ENCODE results near the gene PCDH20.
A peak's percentile ranks its signal among the peaks of the same experiment; 100 is the strongest.

Gene PCDH20, protein sequence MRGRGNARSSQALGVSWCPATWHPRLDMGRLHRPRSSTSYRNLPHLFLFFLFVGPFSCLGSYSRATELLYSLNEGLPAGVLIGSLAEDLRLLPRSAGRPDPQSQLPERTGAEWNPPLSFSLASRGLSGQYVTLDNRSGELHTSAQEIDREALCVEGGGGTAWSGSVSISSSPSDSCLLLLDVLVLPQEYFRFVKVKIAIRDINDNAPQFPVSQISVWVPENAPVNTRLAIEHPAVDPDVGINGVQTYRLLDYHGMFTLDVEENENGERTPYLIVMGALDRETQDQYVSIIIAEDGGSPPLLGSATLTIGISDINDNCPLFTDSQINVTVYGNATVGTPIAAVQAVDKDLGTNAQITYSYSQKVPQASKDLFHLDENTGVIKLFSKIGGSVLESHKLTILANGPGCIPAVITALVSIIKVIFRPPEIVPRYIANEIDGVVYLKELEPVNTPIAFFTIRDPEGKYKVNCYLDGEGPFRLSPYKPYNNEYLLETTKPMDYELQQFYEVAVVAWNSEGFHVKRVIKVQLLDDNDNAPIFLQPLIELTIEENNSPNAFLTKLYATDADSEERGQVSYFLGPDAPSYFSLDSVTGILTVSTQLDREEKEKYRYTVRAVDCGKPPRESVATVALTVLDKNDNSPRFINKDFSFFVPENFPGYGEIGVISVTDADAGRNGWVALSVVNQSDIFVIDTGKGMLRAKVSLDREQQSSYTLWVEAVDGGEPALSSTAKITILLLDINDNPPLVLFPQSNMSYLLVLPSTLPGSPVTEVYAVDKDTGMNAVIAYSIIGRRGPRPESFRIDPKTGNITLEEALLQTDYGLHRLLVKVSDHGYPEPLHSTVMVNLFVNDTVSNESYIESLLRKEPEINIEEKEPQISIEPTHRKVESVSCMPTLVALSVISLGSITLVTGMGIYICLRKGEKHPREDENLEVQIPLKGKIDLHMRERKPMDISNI

DNA sequence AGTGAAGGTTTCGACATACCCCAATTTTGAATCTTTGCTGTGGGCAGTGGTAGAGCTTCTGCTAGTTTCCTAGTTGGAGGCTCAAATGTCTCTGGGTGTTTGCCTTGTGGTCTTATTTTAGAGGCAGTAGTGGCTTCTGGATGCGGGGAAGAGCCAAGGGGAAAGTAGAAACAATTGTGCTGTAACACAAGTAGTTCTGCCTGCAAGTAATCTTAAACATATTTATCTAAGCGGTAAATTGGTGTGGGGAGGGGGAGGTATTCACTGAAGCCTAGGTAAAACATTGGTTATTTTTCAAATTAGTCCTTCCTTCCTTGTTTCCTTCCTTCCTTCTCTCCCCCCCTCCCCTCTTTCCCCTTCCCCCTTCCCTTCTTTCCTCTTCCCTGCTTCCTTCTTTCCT is at the start of gene PCDH20:
TSS of gene PCDH20 (minus strand) at position 101 of the 400 bp plus-strand sequence. CDS start 691 bp downstream, outside the sequence.
- Histone ChIP-seq H3K4me3 (ENCODE audit: low read depth, low read length) (peak within 1 kb of the TSS; percentile 89), H3K9ac (ENCODE audit: low read depth, low read length) (peak within 1 kb of the TSS; percentile 17), H3K27me3 (ENCODE audit: control insufficient read depth, insufficient read depth, low read length) (peaks cover 46% of the 10 kb centered on the region)

DNA sequence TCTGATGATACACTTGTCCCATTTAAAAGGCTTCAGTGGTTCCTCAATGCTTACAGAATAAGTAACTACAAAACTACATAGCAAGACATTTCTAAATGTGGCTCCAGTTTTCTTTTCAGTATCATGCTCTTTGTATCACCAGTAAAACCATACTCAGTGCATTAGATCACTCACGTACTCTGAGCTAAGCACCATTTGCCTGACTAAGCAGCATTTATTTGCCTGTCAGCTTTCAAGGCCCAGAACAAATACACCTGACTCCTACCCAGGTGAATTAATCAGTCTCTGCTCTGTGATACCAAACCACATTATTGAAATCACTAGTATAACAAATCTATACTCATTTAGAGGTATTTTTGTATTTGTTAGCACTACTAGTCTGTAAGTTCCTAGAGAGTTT is 47.4 kb upstream of the PCDH20 start:
- Histone ChIP-seq H3K4me3 (ENCODE audit: low read depth, low read length) (no peak overlapping the region), H3K4me1 (ENCODE audit: control insufficient read depth, insufficient read depth, low read length) (no peaks in the 10 kb centered on the region), H3K9me3 (ENCODE audit: control insufficient read depth, insufficient read depth, low read length) (no peaks in the 10 kb centered on the region), H3K27me3 (ENCODE audit: control insufficient read depth, insufficient read depth, low read length) (no peaks in the 10 kb centered on the region), H3K36me3 (ENCODE audit: control insufficient read depth, insufficient read depth, low read length) (no peaks in the 10 kb centered on the region), H3K9ac (ENCODE audit: low read depth, low read length) (no peak overlapping the region)

More for the DNA sequence above, at the start of gene PCDH20:
- Histone ChIP-seq H3K4me1 (ENCODE audit: control insufficient read depth, insufficient read depth, low read length) (no peaks in the 10 kb centered on the region), H3K36me3 (ENCODE audit: control insufficient read depth, insufficient read depth, low read length) (no peaks in the 10 kb centered on the region), H3K9me3 (ENCODE audit: control insufficient read depth, insufficient read depth, low read length) (no peaks in the 10 kb centered on the region)

DNA sequence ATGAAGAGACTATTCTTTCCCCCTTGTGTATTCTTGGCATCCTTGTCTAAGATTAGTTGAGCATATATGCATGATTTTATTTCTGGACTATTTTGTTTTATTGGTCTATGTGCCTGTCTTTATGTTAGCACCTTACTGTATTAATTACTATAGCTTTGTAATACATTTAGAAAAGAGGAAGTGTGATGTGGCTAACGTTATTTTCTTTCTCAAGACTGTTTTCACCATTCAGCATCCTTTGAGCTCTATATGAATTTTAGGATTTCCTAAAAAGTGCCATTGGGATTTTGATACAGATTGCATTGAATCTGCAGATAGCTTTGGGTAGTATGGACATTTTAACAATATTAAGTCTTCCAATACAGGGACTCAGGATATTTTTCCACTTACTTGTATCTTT is 37.5 kb upstream of the PCDH20 start:
- H3K27me3 ChIP-seq (ENCODE audit: control insufficient read depth, insufficient read depth, low read length): no peaks in the 10 kb centered on the region
- no peaks in the 10 kb centered on the region for H3K4me1 ChIP-seq (ENCODE audit: control insufficient read depth, insufficient read depth, low read length)
- H3K36me3 ChIP-seq (ENCODE audit: control insufficient read depth, insufficient read depth, low read length): no peaks in the 10 kb centered on the region
- no peak overlapping the region for H3K9ac ChIP-seq (ENCODE audit: low read depth, low read length)
- H3K9me3 ChIP-seq (ENCODE audit: control insufficient read depth, insufficient read depth, low read length): no peaks in the 10 kb centered on the region
- no peak overlapping the region for H3K4me3 ChIP-seq (ENCODE audit: low read depth, low read length)

DNA sequence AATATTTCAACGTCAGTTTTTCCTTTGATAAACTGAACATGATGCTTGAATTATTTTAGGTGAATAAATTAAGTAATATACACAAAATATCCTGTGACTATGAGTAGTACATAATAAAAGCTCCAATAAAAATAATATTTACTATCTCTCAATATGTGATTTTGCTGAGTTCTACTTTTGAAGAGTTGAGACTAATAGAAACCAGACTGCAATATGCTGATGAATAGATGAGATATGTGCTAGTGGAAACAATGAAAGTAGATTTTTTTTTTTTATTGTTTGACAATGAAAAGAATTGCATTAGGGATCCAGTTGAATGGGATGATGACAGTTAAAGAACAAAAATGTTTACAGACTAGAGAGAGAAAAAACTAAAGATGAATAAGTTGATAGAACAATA is 16.4 kb upstream of the PCDH20 start:
- H3K36me3 ChIP-seq (ENCODE audit: control insufficient read depth, insufficient read depth, low read length): no peaks in the 10 kb centered on the region
- H3K9me3 ChIP-seq (ENCODE audit: control insufficient read depth, insufficient read depth, low read length): no peaks in the 10 kb centered on the region
- no peak overlapping the region for H3K9ac ChIP-seq (ENCODE audit: low read depth, low read length)
- H3K4me1 ChIP-seq (ENCODE audit: control insufficient read depth, insufficient read depth, low read length): no peaks in the 10 kb centered on the region
- no peaks in the 10 kb centered on the region for H3K27me3 ChIP-seq (ENCODE audit: control insufficient read depth, insufficient read depth, low read length)
- no peak overlapping the region for H3K4me3 ChIP-seq (ENCODE audit: low read depth, low read length)

DNA sequence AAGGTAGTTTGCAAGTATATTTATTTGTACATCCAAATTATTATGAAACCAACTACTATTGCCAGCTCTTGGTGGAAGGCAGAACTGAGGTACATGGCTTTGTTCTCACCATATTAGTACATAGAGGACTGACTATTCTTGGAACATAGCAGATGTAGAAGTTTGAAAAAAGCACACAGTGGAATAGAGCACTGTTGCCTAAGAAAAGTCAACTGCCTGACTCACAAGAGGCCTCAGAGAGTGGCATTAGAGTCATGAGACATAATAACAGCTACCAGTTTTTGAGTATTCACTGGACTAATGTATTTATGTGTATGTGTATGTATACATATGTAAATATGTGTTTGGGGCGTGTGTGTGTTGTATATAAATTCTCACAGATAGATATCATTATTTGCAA is 8.3 kb upstream of the PCDH20 start:
- H3K4me1 ChIP-seq (ENCODE audit: control insufficient read depth, insufficient read depth, low read length): no peaks in the 10 kb centered on the region

DNA sequence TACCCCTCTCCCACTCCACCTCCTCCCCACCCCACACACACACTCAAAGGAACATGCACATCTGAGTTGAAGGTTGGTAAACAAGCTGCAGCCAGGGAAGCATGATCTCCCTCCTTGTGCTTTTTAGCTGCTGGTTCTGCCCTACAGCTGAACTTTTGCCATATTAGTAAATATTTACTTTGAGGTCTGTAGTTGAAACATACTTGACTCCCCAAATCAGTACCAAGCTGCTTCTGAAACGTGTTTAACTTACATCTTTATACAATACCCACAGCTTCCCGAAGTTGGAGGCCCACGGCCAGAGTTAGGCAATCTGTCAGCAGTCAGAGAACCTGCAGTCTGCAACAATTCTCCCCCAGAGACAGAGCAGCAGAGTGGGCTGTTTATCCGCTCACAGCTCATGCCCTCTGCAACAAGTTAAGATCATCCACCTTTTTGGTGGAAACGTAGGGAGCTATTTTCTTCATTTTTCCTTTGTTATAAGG is 1.5 kb upstream of the PCDH20 start:
- H3K36me3 ChIP-seq (ENCODE audit: control insufficient read depth, insufficient read depth, low read length): no peaks in the 10 kb centered on the region
- no peaks in the 10 kb centered on the region for H3K9me3 ChIP-seq (ENCODE audit: control insufficient read depth, insufficient read depth, low read length)
- H3K9ac ChIP-seq (ENCODE audit: low read depth, low read length): no peak overlapping the region
- H3K27me3 ChIP-seq (ENCODE audit: control insufficient read depth, insufficient read depth, low read length): peaks cover 37% of the 10 kb centered on the region
- no peaks in the 10 kb centered on the region for H3K4me1 ChIP-seq (ENCODE audit: control insufficient read depth, insufficient read depth, low read length)
- no peak overlapping the region for H3K4me3 ChIP-seq (ENCODE audit: low read depth, low read length)

More for the DNA sequence above, 8.3 kb upstream of the PCDH20 start:
- Histone ChIP-seq H3K9ac (ENCODE audit: low read depth, low read length) (no peak overlapping the region), H3K9me3 (ENCODE audit: control insufficient read depth, insufficient read depth, low read length) (no peaks in the 10 kb centered on the region), H3K36me3 (ENCODE audit: control insufficient read depth, insufficient read depth, low read length) (no peaks in the 10 kb centered on the region), H3K27me3 (ENCODE audit: control insufficient read depth, insufficient read depth, low read length) (no peaks in the 10 kb centered on the region), H3K4me3 (ENCODE audit: low read depth, low read length) (no peak overlapping the region)

DNA sequence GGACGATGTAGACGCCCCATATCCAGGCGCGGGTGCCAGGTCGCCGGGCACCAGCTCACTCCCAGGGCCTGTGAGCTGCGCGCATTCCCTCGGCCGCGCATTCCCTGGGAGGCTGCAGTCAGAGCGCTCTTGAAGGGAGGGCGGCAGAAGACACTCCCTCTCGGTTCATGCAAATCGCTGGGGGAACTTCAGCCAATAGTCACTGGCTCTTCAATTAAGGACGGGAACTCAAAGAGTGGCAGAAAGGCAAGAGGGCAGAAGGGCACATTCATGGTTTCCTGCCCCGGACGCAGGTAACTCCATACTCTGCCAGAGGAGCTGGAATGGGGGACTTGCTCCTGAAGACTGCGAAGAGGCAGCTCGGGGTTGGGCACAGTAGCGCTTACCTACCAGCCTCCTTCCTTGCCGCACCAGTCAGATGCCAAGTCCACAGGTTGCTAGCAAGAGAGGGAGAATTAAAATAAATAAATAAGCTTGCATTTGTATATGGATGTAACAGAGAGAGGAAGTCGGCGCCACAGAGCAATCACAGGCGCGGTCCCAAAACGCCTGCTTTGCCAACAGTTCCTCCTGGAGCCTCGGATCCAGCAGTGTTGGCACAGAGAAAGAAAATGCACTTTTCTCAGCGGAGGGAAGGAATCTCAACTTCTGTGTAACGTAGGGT is 459 bp downstream of the PCDH20 start:
- no peaks in the 10 kb centered on the region for H3K4me1 ChIP-seq (ENCODE audit: control insufficient read depth, insufficient read depth, low read length)
- peak overlapping the region; percentile 89 for H3K4me3 ChIP-seq (ENCODE audit: low read depth, low read length)
- no peaks in the 10 kb centered on the region for H3K36me3 ChIP-seq (ENCODE audit: control insufficient read depth, insufficient read depth, low read length)
- no peaks in the 10 kb centered on the region for H3K9me3 ChIP-seq (ENCODE audit: control insufficient read depth, insufficient read depth, low read length)
- H3K9ac ChIP-seq (ENCODE audit: low read depth, low read length): peak overlapping the region; percentile 17
- peaks cover 46% of the 10 kb centered on the region for H3K27me3 ChIP-seq (ENCODE audit: control insufficient read depth, insufficient read depth, low read length)

DNA sequence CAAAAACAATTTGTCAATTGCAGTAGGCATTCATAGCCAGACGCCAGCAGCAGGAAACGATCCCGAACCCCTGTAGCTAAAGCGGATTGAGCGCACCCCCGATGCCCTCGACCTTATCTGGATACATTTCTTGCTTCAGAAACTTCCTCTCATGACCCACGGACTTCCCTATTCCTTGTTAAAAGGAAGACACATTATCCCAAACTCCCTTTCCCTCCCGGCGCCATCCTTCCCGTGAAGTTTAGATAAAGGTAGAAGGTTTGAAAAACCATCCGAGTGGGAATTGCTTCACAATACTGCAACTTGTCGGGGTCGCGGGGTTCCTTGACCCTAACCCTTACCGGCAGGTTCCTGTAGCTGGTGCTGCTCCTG is 977 bp downstream of the PCDH20 start:
- no peaks in the 10 kb centered on the region for H3K36me3 ChIP-seq (ENCODE audit: control insufficient read depth, insufficient read depth, low read length)
- no peaks in the 10 kb centered on the region for H3K4me1 ChIP-seq (ENCODE audit: control insufficient read depth, insufficient read depth, low read length)
- H3K4me3 ChIP-seq (ENCODE audit: low read depth, low read length): peak overlapping the region; percentile 89
- H3K27me3 ChIP-seq (ENCODE audit: control insufficient read depth, insufficient read depth, low read length): peaks cover 46% of the 10 kb centered on the region
- no peaks in the 10 kb centered on the region for H3K9me3 ChIP-seq (ENCODE audit: control insufficient read depth, insufficient read depth, low read length)
- H3K9ac ChIP-seq (ENCODE audit: low read depth, low read length): peak overlapping the region; percentile 17

DNA sequence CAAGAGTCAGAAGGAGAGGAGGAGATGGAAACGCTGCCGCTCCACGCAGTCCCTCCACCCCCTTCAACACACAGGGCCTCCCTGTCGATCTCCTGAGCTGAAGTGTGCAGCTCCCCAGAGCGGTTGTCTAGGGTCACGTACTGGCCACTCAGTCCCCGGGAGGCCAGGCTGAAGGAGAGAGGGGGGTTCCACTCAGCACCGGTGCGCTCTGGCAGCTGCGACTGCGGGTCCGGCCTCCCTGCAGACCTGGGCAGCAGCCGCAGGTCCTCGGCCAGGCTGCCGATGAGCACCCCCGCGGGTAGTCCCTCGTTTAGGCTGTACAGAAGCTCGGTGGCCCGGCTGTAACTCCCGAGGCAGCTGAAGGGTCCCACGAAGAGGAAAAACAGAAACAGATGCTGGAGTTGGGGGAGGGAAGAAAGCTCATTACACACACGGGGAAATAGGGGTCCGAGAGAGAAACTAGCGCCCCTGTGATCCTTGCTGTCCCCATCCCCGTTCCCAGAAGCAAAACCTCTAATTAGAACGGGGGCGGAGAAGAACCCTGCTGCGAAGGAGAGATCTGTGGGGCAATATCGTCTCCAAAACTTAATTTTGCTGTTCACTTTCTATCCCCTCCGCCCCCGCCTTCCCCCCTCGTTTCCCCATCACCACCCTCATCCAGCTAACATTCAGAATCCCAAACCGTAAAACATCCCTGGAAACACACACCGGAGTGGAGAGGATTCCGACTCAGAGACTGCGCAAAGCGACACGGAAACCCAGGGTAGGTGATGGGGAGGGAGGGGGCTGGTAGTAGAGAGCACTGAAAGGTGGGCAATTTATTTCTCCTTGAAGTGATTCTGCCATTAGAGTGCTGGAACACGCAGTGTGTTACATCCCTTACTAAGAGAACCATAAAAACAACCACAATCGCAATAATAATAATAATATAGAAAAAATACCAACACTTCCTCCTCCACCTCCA is 1.8 kb downstream of the PCDH20 start:
- Histone ChIP-seq H3K9me3 (ENCODE audit: control insufficient read depth, insufficient read depth, low read length) (no peaks in the 10 kb centered on the region), H3K36me3 (ENCODE audit: control insufficient read depth, insufficient read depth, low read length) (no peaks in the 10 kb centered on the region), H3K4me1 (ENCODE audit: control insufficient read depth, insufficient read depth, low read length) (no peaks in the 10 kb centered on the region), H3K4me3 (ENCODE audit: low read depth, low read length) (peak overlapping the region; percentile 89), H3K9ac (ENCODE audit: low read depth, low read length) (no peak overlapping the region), H3K27me3 (ENCODE audit: control insufficient read depth, insufficient read depth, low read length) (peaks cover 46% of the 10 kb centered on the region)

DNA sequence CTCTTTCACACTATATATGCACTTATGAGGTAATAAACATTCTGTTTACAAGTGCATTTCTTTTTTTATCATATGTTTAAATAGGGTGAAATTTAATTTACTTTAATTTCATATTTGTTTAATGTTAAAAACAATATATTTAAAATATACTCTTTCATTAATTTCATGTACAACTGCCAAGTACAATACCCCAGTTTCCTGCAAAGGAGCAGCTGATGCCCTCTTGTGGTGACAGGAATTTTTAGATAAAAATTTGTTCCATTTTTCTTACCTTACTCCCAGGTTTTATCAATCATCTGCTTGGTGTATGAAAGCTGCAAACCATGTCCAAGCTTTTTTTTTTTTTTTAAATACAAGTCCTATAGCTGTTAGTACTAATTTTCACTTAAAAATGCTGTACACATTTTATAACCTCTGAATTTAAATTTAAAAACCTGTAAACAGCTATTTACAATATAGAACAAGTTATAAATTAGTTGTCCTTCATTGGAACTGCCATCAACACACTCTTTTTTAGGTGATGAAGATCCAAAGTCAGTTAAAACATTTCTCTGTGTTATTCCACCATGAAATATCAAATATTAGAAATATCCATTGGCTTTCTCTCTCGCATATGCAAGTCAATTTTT is 4.9 kb downstream of the PCDH20 start:
- Histone ChIP-seq H3K9ac (ENCODE audit: low read depth, low read length) (no peak overlapping the region), H3K27me3 (ENCODE audit: control insufficient read depth, insufficient read depth, low read length) (peaks cover 42% of the 10 kb centered on the region), H3K4me1 (ENCODE audit: control insufficient read depth, insufficient read depth, low read length) (no peaks in the 10 kb centered on the region), H3K4me3 (ENCODE audit: low read depth, low read length) (no peak overlapping the region), H3K36me3 (ENCODE audit: control insufficient read depth, insufficient read depth, low read length) (no peaks in the 10 kb centered on the region), H3K9me3 (ENCODE audit: control insufficient read depth, insufficient read depth, low read length) (no peaks in the 10 kb centered on the region)
